GM18951 (cell line): ENCODE measurements around the gene MRPL50.

Source experiments
- POLR2A ChIP-seq: IDR thresholded peaks from 4 replicates; pipeline ENCODE4 v1.6.1; 2011; ENCODE audit warnings: mild to moderate bottlenecking; ENCODE audit not compliant: insufficient read length, insufficient read depth; ENCODE audit errors: extremely low read depth
- in situ Hi-C: fragments of 300-500 bp; cut with MboI; formaldehyde crosslinking; loops from one replicate; pipeline ENCODE4 v1.12.0; 2022; ENCODE audit warnings: low sequenced_read_pairs, mixed read lengths, inconsistent platforms; ENCODE audit not compliant: unreplicated experiment

The MRPL50 gene

GRCh38 chr9:101428909-101429308 is 30.5 kb upstream of the MRPL50 start:
- no peak for TF ChIP-seq POLR2A
- in situ Hi-C loops, result no loop called here

GRCh38 chr9:101427957-101428655 is 29.7 kb upstream of the MRPL50 start:
- in situ Hi-C loops, result no loop called here
- TF ChIP-seq POLR2A, result no peak

GRCh38 chr9:101427358-101427757 is 28.9 kb upstream of the MRPL50 start:
- in situ Hi-C loops, result no loop called here
- no peak for TF ChIP-seq POLR2A

GRCh38 chr9:101421653-101422065 is 23.2 kb upstream of the MRPL50 start:
- TF ChIP-seq POLR2A, result no peak
- in situ Hi-C loops, result no loop called here

- TF ChIP-seq POLR2A, result no peak
- in situ Hi-C loops, result no loop called here
Observed at GRCh38 chr9:101419863-101420262, 21.4 kb upstream of the MRPL50 start.

- no peak for TF ChIP-seq POLR2A
- in situ Hi-C loops, result no loop called here
Observed at GRCh38 chr9:101418518-101419430, 20.4 kb upstream of the MRPL50 start.

- TF ChIP-seq POLR2A, result no peak
- in situ Hi-C loops, result no loop called here
Observed at GRCh38 chr9:101417977-101418376, 19.6 kb upstream of the MRPL50 start.

GRCh38 chr9:101417389-101417788 is 19.0 kb upstream of the MRPL50 start:
- TF ChIP-seq POLR2A, result no peak
- in situ Hi-C loops, result no loop called here

- TF ChIP-seq POLR2A, result no peak
- in situ Hi-C loops, result no loop called here
Observed at GRCh38 chr9:101415578-101415977, 17.2 kb upstream of the MRPL50 start.

GRCh38 chr9:101414839-101415238 is 16.4 kb upstream of the MRPL50 start:
- no peak for TF ChIP-seq POLR2A
- in situ Hi-C loops, result no loop called here

GRCh38 chr9:101409079-101409477 is 10.7 kb upstream of the MRPL50 start:
- no peak for TF ChIP-seq POLR2A
- in situ Hi-C loops, result no loop called here

- in situ Hi-C loops, result no loop called here
- TF ChIP-seq POLR2A, result no peak
Observed at GRCh38 chr9:101408374-101409078, 10.1 kb upstream of the MRPL50 start.
